ENCODE results near the gene GPBP1L1. TPM values are rescaled to one million over a fixed set of nuclear protein-coding genes. Genes with fewer than 3 reads are reported as not detected.

Gene GPBP1L1
- polyA plus RNA-seq, 1 donor (not counting 4 experiments of a cell fraction or from before 2014, with no cell fraction given), result 64.1 TPM

DNA sequence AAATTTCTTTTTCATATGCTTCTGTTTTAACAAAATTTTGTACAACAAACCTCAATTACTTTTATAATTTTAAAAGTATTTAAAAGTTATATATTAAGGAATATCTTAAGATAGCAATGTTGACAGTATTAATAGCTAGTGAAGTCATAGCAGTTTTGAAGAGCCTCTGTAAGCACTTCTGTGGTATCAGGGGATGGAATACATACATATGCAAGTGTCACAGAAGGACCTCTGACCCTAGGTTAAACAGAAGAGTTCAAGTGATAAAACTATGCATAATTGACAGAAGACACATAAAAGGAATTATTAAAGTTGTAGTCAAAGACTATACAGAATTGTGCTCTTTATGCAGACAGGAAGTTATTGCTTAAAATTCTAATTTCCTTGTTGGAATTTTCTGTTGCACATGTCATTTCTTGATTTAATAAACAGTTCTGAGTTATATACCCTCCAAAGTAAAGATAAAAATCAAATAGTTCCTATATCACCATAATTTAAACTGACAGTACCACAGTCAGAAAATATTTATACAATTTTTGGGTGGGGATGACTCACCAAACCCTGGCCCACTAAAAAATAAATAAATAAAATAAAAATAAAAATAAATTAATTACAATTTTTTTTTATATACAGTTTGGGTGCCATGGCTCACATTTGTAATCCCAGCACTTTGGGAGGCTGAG lies 37.1 kb upstream of the GPBP1L1 start:
- H3K9me3 ChIP-seq (ENCODE audit: control insufficient read depth, low read depth, low read length), result no peaks in the 10 kb centered on the region
- no peaks in the 10 kb centered on the region for H3K27me3 ChIP-seq (ENCODE audit: control insufficient read depth, extremely low read depth, insufficient read depth, low read length)
- H2AFZ ChIP-seq (ENCODE audit: control insufficient read depth, low read length), result no peak overlapping the region
- H3K4me2 ChIP-seq (ENCODE audit: control insufficient read depth, extremely low read depth, insufficient read depth, low read depth, low read length), result no peak overlapping the region
- H3K9ac ChIP-seq (ENCODE audit: control insufficient read depth, extremely low read depth, insufficient read depth, low read length), result no peak overlapping the region
- dilution Hi-C loops (cut with MboI; ENCODE audit: extremely low pct_ligation_motif_present, low sequenced_read_pairs), result no loop called here
- DNase-seq (ENCODE audit: low read depth, low spot score) (no peak), FAIRE-seq (no peak)
- no peak for TF ChIP-seq CTCF (optimal IDR thresholded peaks at IDR 0.05 in 1 of 3, IDR thresholded peaks at IDR 0.05 in 1 of 3, conservative IDR thresholded peaks at IDR 0.05 in 1 of 3; ENCODE audit: extremely low read depth in 1 of 3, insufficient read depth in 2 of 3, low read length in 3 of 3)
- no peak for TF ChIP-seq EZH2 (IDR thresholded peaks at IDR 0.05; ENCODE audit: low read length)
- no peak overlapping the region for H3K27ac ChIP-seq (ENCODE audit: control insufficient read depth, insufficient read depth, low read length)
- no peaks in the 10 kb centered on the region for H3K79me2 ChIP-seq (ENCODE audit: control insufficient read depth, insufficient read depth, low read length)
- H3K9me1 ChIP-seq (ENCODE audit: control insufficient read depth, extremely low read depth, insufficient read depth, low read length), result no peaks in the 10 kb centered on the region
- no peaks in the 10 kb centered on the region for H3K36me3 ChIP-seq (ENCODE audit: control insufficient read depth in 2 of 2, extremely low read depth in 1 of 2, insufficient read depth in 2 of 2, low read length in 2 of 2)
- H3K4me3 ChIP-seq (ENCODE audit: control insufficient read depth in 2 of 3, extremely low read depth in 1 of 3, insufficient read depth in 2 of 3, low read depth in 1 of 3, low read length in 3 of 3), result no peak overlapping the region
- H3K4me1 ChIP-seq (ENCODE audit: control insufficient read depth, extremely low read depth, insufficient read depth, low read length), result no peaks in the 10 kb centered on the region
- no peaks in the 10 kb centered on the region for H4K20me1 ChIP-seq (ENCODE audit: control insufficient read depth, extremely low read depth, insufficient read depth, low read length)

GRCh38 chr1:45722809-45723208 lies 36.5 kb upstream of the GPBP1L1 start:
- Histone ChIP-seq H3K4me1 (ENCODE audit: control insufficient read depth, extremely low read depth, insufficient read depth, low read length) (no peaks in the 10 kb centered on the region), H4K20me1 (ENCODE audit: control insufficient read depth, extremely low read depth, insufficient read depth, low read length) (no peaks in the 10 kb centered on the region), H2AFZ (ENCODE audit: control insufficient read depth, low read length) (no peak overlapping the region), H3K27me3 (ENCODE audit: control insufficient read depth, extremely low read depth, insufficient read depth, low read length) (no peaks in the 10 kb centered on the region), H3K9ac (ENCODE audit: control insufficient read depth, extremely low read depth, insufficient read depth, low read length) (no peak overlapping the region), H3K4me3 (ENCODE audit: control insufficient read depth in 2 of 3, extremely low read depth in 1 of 3, insufficient read depth in 2 of 3, low read depth in 1 of 3, low read length in 3 of 3) (no peak overlapping the region), H3K9me3 (ENCODE audit: control insufficient read depth, low read depth, low read length) (no peaks in the 10 kb centered on the region), H3K27ac (ENCODE audit: control insufficient read depth, insufficient read depth, low read length) (no peak overlapping the region), H3K9me1 (ENCODE audit: control insufficient read depth, extremely low read depth, insufficient read depth, low read length) (no peaks in the 10 kb centered on the region), H3K36me3 (ENCODE audit: control insufficient read depth in 2 of 2, extremely low read depth in 1 of 2, insufficient read depth in 2 of 2, low read length in 2 of 2) (no peaks in the 10 kb centered on the region), H3K79me2 (ENCODE audit: control insufficient read depth, insufficient read depth, low read length) (no peaks in the 10 kb centered on the region), H3K4me2 (ENCODE audit: control insufficient read depth, extremely low read depth, insufficient read depth, low read depth, low read length) (no peak overlapping the region)
- TF ChIP-seq CTCF (optimal IDR thresholded peaks at IDR 0.05 in 1 of 3, IDR thresholded peaks at IDR 0.05 in 1 of 3, conservative IDR thresholded peaks at IDR 0.05 in 1 of 3; ENCODE audit: extremely low read depth in 1 of 3, insufficient read depth in 2 of 3, low read length in 3 of 3), result no peak
- TF ChIP-seq EZH2 (IDR thresholded peaks at IDR 0.05; ENCODE audit: low read length), result no peak
- dilution Hi-C loops (cut with MboI; ENCODE audit: extremely low pct_ligation_motif_present, low sequenced_read_pairs), result no loop called here
- no peak for DNase-seq (ENCODE audit: low read depth, low spot score)
- FAIRE-seq, result no peak
